Karpas-422 (cell line): ENCODE measurements around the gene CDAN1. TPM values are rescaled to one million over a fixed set of nuclear protein-coding genes. Genes with fewer than 3 reads are reported as not detected.
A peak's percentile ranks its signal among the peaks of the same experiment; 100 is the strongest.

ENCODE experiments used
- DNase-seq: peaks from one replicate; pipeline ENCODE4 v3.0.0-alpha.2; 2015
- H2AFZ ChIP-seq: fragments of 200-600 bp; sonication (generic); 2 replicates; pipeline ENCODE4 v1.6.1; 2014; ENCODE audit warnings: antibody characterized with exemption, low read length, mixed read lengths
- H3K27ac ChIP-seq: fragments of 200-600 bp; sonication (generic); 2 replicates; pipeline ENCODE4 v1.5.1; 2014; ENCODE audit warnings: mild to moderate bottlenecking, low read length, moderate library complexity
- H3K27me3 ChIP-seq: fragments of 200-600 bp; sonication (generic); 2 replicates; pipeline ENCODE4 v1.6.1; 2014; ENCODE audit warnings: low read length, mixed read lengths
- H3K36me3 ChIP-seq: fragments of 200-600 bp; sonication (generic); 2 replicates; pipeline ENCODE4 v1.6.1; 2014; ENCODE audit warnings: low read length, mixed read lengths; ENCODE audit not compliant: insufficient read depth
- H3K4me1 ChIP-seq: fragments of 200-600 bp; sonication (generic); 2 replicates; pipeline ENCODE4 v1.6.1; 2014; ENCODE audit warnings: mild to moderate bottlenecking, low read length, mixed read lengths
- H3K4me2 ChIP-seq: fragments of 200-600 bp; sonication (generic); 2 replicates; pipeline ENCODE4 v1.6.1; 2014; ENCODE audit warnings: low read length, low read depth, mild to moderate bottlenecking; ENCODE audit not compliant: poor library complexity, severe bottlenecking
- H3K4me3 ChIP-seq: fragments of 200-600 bp; sonication (generic); 2 replicates; pipeline ENCODE4 v1.5.1; 2014; ENCODE audit warnings: mild to moderate bottlenecking, antibody characterized with exemption, low read length, mixed read lengths
- H3K79me2 ChIP-seq: fragments of 200-600 bp; sonication (generic); 2 replicates; pipeline ENCODE4 v1.6.1; 2014; ENCODE audit warnings: mild to moderate bottlenecking, low read length, mixed read lengths
- H3K9ac ChIP-seq: fragments of 200-600 bp; sonication (generic); 2 replicates; pipeline ENCODE4 v1.6.0; 2014; ENCODE audit warnings: low read length
- H3K9me2 ChIP-seq: fragments of 200-600 bp; sonication (generic), shearing (Covaris generic); replicated peaks from 2 replicates; pipeline ENCODE4 v1.6.0; 2014; ENCODE audit warnings: mild to moderate bottlenecking, low read length, moderate library complexity; ENCODE audit not compliant: insufficient read depth
- H3K9me3 ChIP-seq: fragments of 300-700, 200-600 bp; sonication (generic); 2 replicates; pipeline ENCODE4 v1.6.1; 2014; ENCODE audit warnings: low read length, mixed read lengths
- H4K20me1 ChIP-seq: fragments of 200-600 bp; sonication (generic); 2 replicates; pipeline ENCODE4 v1.6.1; 2014; ENCODE audit warnings: mild to moderate bottlenecking, antibody characterized with exemption, low read length, low read depth; ENCODE audit not compliant: insufficient read depth
- total RNA-seq: library from RNA; depleted of rRNA; stranded (reverse); fragments of >200 nt; shearing (Covaris generic); gene quantifications from 2 replicates; pipeline ENCODE4 v1.2.3, GENCODE V29; 2014; ENCODE audit warnings: low replicate concordance

The CDAN1 gene
- total RNA-seq, 1 experiment from 2014 or later, result 35.9 TPM

DNA sequence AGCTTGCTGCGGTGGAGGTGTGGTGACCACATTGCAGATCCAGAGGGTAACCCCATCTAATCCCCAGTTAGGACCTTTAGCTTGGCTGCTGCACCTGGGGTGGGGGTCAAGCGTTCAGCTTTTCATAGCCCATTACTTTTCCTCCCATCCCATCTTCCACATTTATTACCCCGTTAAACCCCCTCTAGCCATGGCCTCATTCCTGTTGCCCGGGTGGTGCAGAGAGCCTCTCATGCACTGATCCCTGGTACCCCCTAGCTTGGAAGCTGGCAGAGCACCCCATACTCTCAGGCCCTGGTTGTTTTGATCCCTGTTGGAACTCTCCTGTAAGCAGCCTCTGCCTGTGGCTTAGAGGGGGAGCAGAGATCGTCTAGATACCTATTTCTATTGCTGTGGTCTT is 20.8 kb downstream of the CDAN1 start:
- Histone ChIP-seq H3K4me3 (no peak overlapping the region), H3K9me2 (no peaks in the 10 kb centered on the region), H3K27me3 (no peaks in the 10 kb centered on the region), H3K27ac (no peak overlapping the region), H3K4me1 (no peaks in the 10 kb centered on the region), H4K20me1 (no peaks in the 10 kb centered on the region), H3K4me2 (no peak overlapping the region), H3K79me2 (no peaks in the 10 kb centered on the region), H2AFZ (no peak overlapping the region), H3K9ac (no peak overlapping the region), H3K9me3 (no peaks in the 10 kb centered on the region), H3K36me3 (no peaks in the 10 kb centered on the region)
- no peak for DNase-seq

DNA sequence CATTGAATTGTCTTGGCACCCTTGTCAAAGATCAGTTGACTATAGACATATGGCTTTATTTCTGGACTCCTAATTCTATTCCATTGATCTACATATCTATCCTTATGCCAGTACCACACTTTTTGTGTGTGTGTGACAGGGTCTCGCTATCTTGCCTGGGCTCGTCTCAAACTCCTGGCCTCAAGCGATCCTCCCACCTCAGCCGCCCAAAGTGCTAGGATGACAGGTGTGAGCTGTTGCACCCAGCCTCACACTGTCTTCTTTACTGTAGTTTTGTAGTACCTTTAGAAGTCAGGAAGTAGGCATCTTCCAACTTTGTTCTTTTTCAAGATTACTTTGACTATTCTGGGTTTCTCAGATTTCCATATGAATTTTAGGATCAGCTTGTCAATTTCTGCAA is 24.3 kb downstream of the CDAN1 start:
- Histone ChIP-seq H3K4me2 (no peak overlapping the region), H3K36me3 (no peaks in the 10 kb centered on the region), H4K20me1 (no peaks in the 10 kb centered on the region), H3K4me1 (no peaks in the 10 kb centered on the region), H3K9me2 (no peaks in the 10 kb centered on the region), H3K9me3 (no peaks in the 10 kb centered on the region), H3K4me3 (no peak overlapping the region), H3K9ac (no peak overlapping the region), H2AFZ (no peak overlapping the region), H3K79me2 (no peaks in the 10 kb centered on the region), H3K27ac (no peak overlapping the region), H3K27me3 (no peaks in the 10 kb centered on the region)
- DNase-seq, result no peak

DNA sequence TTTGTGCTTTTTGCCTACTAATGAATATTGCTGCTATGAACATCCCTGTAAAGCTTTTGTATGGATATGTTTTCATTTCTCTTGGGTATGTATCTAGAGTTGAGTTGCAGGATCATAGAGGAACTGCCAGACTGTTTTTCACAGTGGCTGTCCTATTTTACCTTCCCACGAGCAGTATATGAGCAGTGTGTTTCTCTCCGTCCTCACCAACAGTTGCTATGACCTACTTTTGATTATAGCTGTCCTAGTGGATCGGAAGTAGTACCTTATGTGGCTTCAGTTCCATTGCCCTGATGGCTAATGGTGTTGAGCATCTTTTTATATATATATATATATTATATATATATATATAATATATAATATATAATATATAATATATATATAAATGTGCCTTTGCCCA is 25.2 kb downstream of the CDAN1 start:
- Histone ChIP-seq H3K4me1 (no peaks in the 10 kb centered on the region), H3K79me2 (no peaks in the 10 kb centered on the region), H3K4me2 (no peak overlapping the region), H3K9me2 (no peaks in the 10 kb centered on the region), H3K36me3 (no peaks in the 10 kb centered on the region), H3K27me3 (no peaks in the 10 kb centered on the region), H4K20me1 (no peaks in the 10 kb centered on the region), H2AFZ (no peak overlapping the region), H3K9me3 (no peaks in the 10 kb centered on the region), H3K4me3 (no peak overlapping the region), H3K9ac (no peak overlapping the region), H3K27ac (no peak overlapping the region)
- DNase-seq, result no peak

DNA sequence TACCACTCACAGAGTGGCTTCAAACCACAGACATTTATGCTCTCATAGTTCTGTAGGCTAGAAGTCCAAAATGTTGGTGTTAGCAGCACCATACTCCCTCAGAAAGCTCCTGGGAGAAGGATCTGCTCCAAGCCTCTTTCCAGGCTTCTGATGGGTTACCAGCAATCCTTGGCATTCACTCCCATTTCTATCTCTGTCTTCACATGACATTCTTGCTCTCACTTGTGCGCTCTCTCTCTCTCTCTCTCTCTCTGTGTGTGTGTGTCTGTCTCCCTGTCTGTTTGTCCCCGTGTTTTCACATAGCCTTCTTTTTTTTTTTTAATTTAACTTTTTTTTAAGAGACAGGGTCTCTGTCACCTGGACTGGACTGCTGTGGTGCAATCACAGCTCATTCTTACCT is 26.3 kb downstream of the CDAN1 start:
- Histone ChIP-seq H3K4me2 (no peak overlapping the region), H3K27ac (no peak overlapping the region), H3K9me3 (no peaks in the 10 kb centered on the region), H3K9ac (no peak overlapping the region), H4K20me1 (no peaks in the 10 kb centered on the region), H3K27me3 (no peaks in the 10 kb centered on the region), H3K79me2 (no peaks in the 10 kb centered on the region), H3K4me3 (no peak overlapping the region), H3K4me1 (no peaks in the 10 kb centered on the region), H3K9me2 (no peaks in the 10 kb centered on the region), H2AFZ (no peak overlapping the region), H3K36me3 (no peaks in the 10 kb centered on the region)
- no peak for DNase-seq

DNA sequence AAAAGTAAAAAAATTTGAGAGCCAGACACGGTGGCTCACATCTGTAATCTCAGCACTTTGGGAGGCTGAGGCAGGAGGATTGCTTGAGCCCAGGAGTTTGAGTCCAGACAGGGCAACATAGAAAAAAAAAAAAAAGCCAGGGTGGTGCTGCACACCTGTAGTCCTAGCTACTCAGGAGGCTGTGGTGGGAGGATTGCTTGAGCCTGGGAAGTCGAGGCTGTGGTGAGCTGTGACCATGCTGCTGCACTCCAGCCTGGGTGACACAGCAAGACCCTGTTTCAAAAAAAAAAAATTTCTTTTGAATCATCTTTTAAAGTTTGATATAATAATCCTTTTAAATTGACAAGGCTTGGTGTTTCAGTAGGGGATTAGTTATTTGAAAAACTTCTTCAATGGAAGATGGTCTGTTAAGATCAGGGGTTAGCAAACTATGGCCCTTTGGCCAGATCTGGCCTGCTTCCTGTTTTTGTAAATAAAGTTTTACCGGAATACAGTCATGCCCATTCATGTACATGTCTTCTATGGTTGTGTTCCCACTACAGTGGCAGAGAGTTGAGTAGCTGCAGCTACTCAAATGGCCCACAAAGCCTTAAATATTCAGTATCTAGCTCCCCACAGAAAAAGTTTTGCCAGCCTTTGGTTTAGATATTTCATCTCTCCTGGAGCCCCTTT is 28.9 kb downstream of the CDAN1 start:
- H3K4me3 ChIP-seq, result no peak overlapping the region
- H3K4me2 ChIP-seq, result no peak overlapping the region
- H3K4me1 ChIP-seq, result peaks cover 3% of the 10 kb centered on the region
- H3K9me2 ChIP-seq, result no peaks in the 10 kb centered on the region
- no peaks in the 10 kb centered on the region for H3K9me3 ChIP-seq
- H3K27me3 ChIP-seq, result no peaks in the 10 kb centered on the region
- no peaks in the 10 kb centered on the region for H3K36me3 ChIP-seq
- H4K20me1 ChIP-seq, result no peaks in the 10 kb centered on the region
- H2AFZ ChIP-seq, result no peak overlapping the region
- no peak overlapping the region for H3K27ac ChIP-seq
- DNase-seq, result no peak
- no peak overlapping the region for H3K9ac ChIP-seq
- no peaks in the 10 kb centered on the region for H3K79me2 ChIP-seq

DNA sequence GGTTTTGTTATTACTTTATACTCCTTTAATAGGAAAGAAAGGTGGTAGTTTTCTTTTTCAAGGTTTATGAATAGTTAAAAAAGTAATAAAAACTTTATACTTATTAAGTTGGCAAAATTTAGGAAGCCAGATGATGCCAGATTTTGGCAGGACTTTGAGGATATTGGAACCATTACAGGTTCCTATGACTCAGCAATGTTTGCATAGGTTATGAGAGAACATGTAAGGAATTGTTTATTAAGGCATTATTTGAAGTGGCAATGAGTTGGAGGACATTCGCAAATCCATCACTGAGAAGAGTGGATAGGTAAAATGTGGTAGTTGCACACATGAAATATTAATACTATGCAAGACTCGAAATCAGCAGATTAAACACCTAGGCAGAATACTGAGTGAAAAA is 29.9 kb downstream of the CDAN1 start:
- no peaks in the 10 kb centered on the region for H3K36me3 ChIP-seq
- H3K79me2 ChIP-seq, result no peaks in the 10 kb centered on the region
- H3K9me3 ChIP-seq, result no peaks in the 10 kb centered on the region
- H3K4me2 ChIP-seq, result no peak overlapping the region
- H4K20me1 ChIP-seq, result no peaks in the 10 kb centered on the region
- no peak for DNase-seq
- no peak overlapping the region for H2AFZ ChIP-seq
- H3K9me2 ChIP-seq, result no peaks in the 10 kb centered on the region
- H3K4me3 ChIP-seq, result no peak overlapping the region
- peaks cover 3% of the 10 kb centered on the region for H3K4me1 ChIP-seq
- no peaks in the 10 kb centered on the region for H3K27me3 ChIP-seq
- no peak overlapping the region for H3K27ac ChIP-seq
- H3K9ac ChIP-seq, result no peak overlapping the region

DNA sequence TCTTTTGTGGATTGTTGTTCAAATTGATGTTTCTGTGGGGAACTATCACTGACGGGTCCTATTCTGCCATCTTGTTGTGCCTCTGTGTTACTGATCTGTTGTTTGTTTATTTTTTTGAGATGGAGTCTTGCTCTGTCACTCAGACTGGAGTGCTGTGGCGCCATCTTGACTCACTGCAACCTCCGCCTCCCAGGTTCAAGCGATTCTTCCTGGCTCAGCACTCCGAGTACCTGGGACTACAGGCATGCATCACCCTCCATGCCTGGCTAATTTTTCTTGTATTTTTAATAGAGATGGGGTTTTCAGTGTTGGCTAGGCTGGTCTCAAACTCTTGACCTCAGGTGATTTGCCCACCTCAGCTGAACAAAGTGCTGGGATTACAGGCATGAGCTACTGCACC is 31.6 kb downstream of the CDAN1 start:
- Histone ChIP-seq H3K79me2 (no peaks in the 10 kb centered on the region), H3K36me3 (no peaks in the 10 kb centered on the region), H3K9me3 (no peaks in the 10 kb centered on the region), H2AFZ (no peak overlapping the region), H3K27me3 (no peaks in the 10 kb centered on the region), H3K4me3 (no peak overlapping the region), H3K27ac (no peak overlapping the region), H3K9ac (no peak overlapping the region), H4K20me1 (no peaks in the 10 kb centered on the region), H3K9me2 (no peaks in the 10 kb centered on the region), H3K4me1 (peaks cover 3% of the 10 kb centered on the region), H3K4me2 (no peak overlapping the region)
- no peak for DNase-seq

DNA sequence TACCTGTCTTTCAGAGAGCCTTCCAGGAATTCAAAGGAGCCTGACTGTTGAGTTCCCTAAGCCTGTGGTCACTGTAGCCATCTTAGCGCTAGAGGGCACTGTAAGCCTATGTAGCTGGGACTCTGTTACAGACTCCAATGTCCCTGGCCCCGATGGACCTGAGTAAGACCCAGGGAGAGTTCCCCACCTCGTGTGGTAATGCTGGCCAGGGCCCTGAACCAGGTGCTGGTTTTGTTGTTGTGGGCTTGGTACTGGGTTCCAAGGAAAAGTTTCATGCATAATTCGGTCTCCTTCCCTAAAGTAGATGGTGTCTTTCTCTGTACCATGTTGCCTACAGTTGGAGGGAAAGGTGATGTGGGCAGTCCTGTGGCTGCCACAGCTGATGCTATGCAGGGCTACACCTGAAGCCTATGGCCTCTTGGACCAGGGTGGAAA is 32.4 kb downstream of the CDAN1 start:
- H3K9ac ChIP-seq, result no peak overlapping the region
- H3K27me3 ChIP-seq, result no peaks in the 10 kb centered on the region
- H3K9me3 ChIP-seq, result no peaks in the 10 kb centered on the region
- H3K79me2 ChIP-seq, result no peaks in the 10 kb centered on the region
- no peaks in the 10 kb centered on the region for H3K36me3 ChIP-seq
- peaks cover 3% of the 10 kb centered on the region for H3K4me1 ChIP-seq
- H3K9me2 ChIP-seq, result no peaks in the 10 kb centered on the region
- DNase-seq, result peak; percentile 92
- H3K27ac ChIP-seq, result no peak overlapping the region
- no peak overlapping the region for H3K4me3 ChIP-seq
- no peaks in the 10 kb centered on the region for H4K20me1 ChIP-seq
- H2AFZ ChIP-seq, result no peak overlapping the region; the same call in 1 of the 2 replicates
- peak overlapping the region; percentile 37 for H3K4me2 ChIP-seq
